HG03442 (cell line): ENCODE measurements around the gene KRIT1.
"Not testable (repeated sequence)": the region's sequence is repeated elsewhere in the genome, so short reads cannot be mapped to it uniquely, and the experiment has no call there.

ENCODE experiments used
- ATAC-seq: cut with Tn5 transposase; IDR thresholded peaks from one replicate; pipeline ENCODE4 v1.9.1; 2021; ENCODE audit warnings: mild to moderate bottlenecking, moderate library complexity; ENCODE audit not compliant: unreplicated experiment

The KRIT1 gene

DNA sequence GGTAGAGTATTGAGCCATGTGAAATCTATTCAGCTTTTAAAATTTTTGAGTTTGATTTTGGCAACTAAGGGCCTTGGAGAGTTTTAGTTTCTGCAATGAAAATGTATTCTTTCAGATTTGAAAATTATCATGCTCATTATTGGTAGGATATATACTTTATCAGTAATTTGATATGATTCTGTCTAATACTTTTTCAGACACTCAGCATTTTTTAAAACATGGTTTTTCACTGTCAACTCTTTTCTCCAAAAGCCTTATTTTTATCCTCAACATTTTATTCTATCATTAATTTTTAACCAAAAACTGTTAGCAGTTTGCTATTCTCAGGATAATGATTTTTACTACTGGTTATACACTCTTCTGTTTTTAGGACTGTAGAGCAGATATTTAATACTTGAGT lies 4.9 kb upstream of the KRIT1 start:
- no peak for ATAC-seq

DNA sequence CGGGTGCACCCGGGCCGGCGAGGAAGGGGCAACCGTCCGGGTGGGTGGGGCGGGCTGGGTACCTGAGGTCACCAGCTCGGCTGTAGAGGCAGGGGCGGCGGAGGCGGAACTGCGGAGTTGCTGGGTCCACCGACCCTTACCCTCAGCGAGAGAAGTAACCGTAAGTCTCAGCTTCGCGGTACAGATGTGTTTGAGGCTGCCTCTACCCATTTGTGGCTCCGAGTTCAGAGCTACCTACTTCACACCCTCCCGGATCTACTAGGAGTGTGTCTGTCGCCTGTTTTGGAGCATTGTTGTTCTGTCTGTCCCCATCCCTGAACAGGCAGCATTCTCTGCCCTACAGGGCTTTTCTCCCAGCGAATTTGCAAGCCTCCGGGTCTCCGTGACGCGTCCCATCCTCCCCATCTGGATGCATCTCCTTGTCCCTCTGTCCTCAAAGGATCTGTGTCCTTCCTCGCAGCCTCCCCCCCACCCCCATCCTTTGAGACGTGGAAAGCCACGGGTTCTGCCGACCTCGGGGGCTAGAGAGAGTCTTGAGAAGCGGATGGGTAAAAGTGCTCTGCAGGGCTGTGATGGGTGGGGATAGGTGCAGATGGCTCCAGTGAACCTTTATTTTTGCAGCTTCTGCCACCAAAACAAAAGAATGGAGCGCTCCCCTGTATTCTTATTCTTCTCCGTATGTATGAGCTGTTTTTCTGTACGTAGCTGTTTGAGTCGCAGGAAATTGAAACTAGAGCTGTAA lies 817 bp upstream of the KRIT1 start:
- peak; percentile 25 for ATAC-seq

- ATAC-seq = no peak
These were observed 767 bp downstream of the KRIT1 start for GRCh38 chr7:92244808-92245486.

DNA sequence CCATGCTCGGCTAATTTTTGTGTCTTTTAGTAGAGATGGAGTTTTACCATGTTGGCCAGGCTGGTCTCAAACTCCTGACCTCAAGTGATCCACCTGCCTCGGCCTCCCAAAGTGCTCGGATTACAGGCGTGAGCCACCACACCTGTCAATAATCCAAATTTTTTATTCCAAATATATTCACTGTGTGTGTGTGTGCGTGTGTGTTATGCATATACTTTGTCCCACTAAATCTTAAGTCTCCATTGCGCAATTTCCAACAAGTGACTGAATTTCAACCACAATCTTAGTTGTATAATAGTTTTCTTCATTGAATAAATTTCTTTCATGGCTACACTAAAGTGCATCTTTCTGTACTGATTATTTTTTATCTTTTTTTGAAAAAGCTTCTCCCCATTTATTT lies 2.7 kb downstream of the KRIT1 start:
- no peak for ATAC-seq

DNA sequence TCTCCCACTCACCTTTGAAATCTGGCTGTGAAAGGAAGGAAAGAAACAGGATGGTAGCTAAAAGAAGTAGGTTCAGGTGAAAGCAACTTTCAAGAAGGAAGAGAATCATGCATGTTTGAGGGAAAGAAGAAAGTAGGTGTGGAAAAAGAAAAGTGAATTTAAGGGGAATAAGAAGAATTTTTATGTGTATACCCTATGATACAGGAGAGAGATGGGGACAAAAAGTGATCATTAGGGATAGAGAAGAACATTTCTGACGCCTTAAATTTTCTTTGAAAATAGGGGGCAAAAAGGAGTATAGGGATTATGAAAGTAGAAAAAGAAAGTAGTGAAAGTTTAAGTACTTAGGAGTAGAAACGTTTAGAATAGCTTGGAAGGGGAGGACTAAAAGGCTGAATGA lies 15.2 kb downstream of the KRIT1 start:
- ATAC-seq = no peak

DNA sequence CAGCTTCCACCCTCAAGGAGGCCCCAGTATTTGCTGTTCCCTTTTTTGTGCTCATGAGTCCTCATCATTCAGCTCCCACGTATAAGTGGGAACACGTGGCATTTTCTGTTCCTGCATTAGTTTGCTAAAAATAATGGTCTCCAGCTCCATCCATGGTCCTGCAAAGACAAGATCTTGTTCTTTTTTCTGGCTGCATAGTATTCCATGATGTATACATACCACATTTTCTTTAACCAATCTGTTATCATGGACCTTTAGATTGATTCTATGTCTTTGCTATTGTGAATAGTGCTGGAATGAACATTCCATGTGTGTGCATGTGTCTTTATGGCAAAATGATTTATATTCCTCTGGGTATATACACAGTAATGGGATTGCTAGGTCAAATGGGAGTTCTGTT lies 17.0 kb downstream of the KRIT1 start:
- no peak for ATAC-seq

DNA sequence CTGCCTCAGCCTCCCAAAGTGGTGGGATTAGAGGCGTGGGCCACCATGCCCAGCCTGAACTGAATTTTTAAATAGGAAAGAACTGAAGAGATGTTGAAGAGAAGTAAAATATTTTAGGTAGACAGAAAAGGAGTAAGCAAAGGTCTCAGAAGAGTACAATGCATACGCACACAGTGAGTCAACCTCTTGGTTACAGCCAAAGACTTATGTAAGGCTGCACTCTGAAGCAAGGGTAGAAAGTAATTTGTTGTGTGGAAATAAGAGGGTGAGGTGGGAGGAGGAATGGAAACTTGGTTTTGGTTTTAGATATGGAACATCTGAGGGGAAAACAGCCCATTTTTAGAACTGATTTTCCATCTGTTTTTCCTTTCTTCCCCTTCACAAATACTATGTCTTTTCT lies 17.6 kb downstream of the KRIT1 start:
- ATAC-seq = no peak

DNA sequence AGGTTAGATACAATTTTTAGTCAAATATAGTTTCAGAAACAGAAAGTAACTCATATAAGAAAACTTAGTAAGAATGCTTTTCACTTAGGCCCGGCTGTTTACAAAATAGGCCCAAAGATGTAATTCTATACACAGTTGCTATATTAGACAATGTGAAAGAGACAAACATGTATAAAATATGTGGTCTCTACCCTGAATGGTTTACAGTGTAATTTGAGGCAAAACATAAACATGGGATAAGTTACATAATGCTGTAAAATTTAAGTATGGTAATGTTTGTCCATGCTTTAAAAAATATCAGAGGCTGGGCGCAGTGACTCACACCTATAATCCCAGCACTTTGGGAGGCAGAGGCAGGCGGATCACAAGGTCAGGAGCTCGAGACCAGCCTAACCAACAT lies 18.7 kb downstream of the KRIT1 start:
- no peak for ATAC-seq

- ATAC-seq = no peak
These were observed 23.9 kb downstream of the KRIT1 start for GRCh38 chr7:92221766-92222165.

DNA sequence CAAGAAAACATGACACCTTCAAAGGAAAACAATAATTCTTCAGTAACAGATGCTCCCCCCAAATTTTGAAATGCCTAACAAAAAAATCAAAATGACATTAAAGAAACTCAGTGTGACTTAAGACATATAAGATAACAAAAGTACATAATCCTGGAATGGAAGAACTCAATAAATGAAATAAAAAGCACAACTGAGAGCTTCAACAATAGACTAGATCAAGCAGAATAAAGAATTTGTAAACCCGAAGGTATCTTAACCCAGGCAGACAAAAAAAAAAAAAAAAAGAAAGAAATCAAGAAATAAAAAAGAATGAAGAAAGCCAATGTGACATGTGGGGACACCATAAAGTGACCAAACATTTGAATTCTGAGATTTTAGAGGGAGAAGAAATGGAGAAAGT lies 39.0 kb downstream of the KRIT1 start:
- no peak for ATAC-seq

GRCh38 chr7:92205987-92206386 lies 39.7 kb downstream of the KRIT1 start:
- ATAC-seq = no peak

DNA sequence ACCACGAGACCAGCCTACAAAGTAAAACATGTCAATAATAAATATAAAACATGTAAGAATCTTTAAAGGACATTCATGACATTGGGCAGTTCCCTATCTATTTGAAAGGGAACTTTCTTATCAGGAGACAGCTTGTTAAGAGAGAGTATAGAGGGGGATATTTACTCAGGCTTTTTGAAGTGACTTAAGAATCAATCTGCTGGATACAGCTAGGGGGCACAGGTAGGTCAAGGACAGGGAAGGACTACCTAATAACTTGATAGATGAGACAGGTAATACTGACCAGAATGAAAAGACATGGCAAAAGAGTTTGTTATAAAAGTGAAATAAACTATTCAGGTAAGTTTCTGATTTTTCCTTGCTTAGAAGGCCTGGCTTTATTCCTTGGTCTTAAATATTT lies 44.9 kb downstream of the KRIT1 start:
- ATAC-seq = no peak

GRCh38 chr7:92192326-92192725 lies 53.4 kb downstream of the KRIT1 start:
- ATAC-seq = no peak

DNA sequence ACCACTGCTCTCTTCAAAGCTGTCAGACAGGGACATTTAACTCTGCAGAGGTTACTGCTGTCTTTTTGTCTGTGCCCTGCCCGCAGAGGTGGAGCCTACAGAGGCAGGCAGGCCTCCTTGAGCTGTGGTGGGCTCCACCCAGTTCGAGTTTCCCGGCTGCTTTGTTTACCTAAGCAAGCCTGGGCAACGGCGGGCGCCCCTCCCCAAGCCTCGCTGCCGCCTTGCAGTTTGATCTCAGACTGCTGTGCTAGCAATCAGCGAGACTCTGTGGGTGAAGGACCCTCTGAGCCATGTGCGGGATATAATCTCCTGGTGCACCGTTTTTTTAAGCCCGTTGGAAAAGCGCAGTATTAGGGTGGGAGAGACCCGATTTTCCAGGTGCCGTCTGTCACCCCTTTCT lies 56.5 kb downstream of the KRIT1 start:
- ATAC-seq = not testable (repeated sequence)

GRCh38 chr7:92184294-92184693 lies 61.4 kb downstream of the KRIT1 start:
- not testable (repeated sequence) for ATAC-seq

- ATAC-seq = peak; percentile 99
These were observed 66.5 kb downstream of the KRIT1 start, which contains the start of gene LRRD1 for GRCh38 chr7:92178928-92179924. LRRD1 (minus strand) TSS chr7:92179142; CDS start chr7:92165202, 13,940 bp downstream.

- ATAC-seq = no peak
These were observed 68.4 kb downstream of the KRIT1 start for GRCh38 chr7:92177362-92177761.

GRCh38 chr7:92169529-92169928 lies 76.2 kb downstream of the KRIT1 start:
- ATAC-seq = not testable (repeated sequence)

GRCh38 chr7:92161271-92161670 lies 84.4 kb downstream of the KRIT1 start:
- no peak for ATAC-seq

GRCh38 chr7:92158660-92159575 lies 86.8 kb downstream of the KRIT1 start:
- no peak for ATAC-seq
